ENCODE data around the gene OR9Q1.

Gene OR9Q1

DNA sequence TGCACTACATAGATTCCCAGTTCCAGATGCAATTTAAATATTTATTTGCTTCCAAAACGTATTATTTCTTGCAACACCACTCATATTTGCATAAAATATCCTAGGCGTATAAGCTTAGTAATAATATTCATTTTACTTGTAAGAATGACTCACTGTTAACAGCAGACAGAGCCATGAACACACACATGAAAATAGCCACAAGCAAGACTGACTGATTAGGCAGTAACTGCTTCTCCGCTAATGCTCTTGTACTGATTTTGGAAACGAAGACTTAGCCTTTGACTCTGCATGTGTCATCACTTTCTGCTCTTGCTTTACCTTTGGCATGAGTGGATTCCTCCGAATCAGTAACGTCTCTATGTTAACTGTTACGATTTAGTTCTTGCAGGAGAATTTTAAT is 199.0 kb downstream of the OR9Q1 start:
- TF ChIP-seq, protein P1, sequence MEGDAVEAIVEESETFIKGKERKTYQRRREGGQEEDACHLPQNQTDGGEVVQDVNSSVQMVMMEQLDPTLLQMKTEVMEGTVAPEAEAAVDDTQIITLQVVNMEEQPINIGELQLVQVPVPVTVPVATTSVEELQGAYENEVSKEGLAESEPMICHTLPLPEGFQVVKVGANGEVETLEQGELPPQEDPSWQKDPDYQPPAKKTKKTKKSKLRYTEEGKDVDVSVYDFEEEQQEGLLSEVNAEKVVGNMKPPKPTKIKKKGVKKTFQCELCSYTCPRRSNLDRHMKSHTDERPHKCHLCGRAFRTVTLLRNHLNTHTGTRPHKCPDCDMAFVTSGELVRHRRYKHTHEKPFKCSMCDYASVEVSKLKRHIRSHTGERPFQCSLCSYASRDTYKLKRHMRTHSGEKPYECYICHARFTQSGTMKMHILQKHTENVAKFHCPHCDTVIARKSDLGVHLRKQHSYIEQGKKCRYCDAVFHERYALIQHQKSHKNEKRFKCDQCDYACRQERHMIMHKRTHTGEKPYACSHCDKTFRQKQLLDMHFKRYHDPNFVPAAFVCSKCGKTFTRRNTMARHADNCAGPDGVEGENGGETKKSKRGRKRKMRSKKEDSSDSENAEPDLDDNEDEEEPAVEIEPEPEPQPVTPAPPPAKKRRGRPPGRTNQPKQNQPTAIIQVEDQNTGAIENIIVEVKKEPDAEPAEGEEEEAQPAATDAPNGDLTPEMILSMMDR (IDR thresholded peaks at IDR 0.05; ENCODE audit: insufficient read depth, missing control alignments) = no peak
- FAIRE-seq = no peak
- no peak for DNase-seq (ENCODE audit: insufficient read length, low spot score)

- DNase-seq (ENCODE audit: insufficient read length, low spot score) (no peak), FAIRE-seq (no peak)
- TF ChIP-seq, protein P1 (IDR thresholded peaks at IDR 0.05; ENCODE audit: insufficient read depth, missing control alignments) = no peak
Measured at GRCh38 chr11:58227956-58228615, 204.4 kb downstream of the OR9Q1 start.

Data from D721Med (cell line).